Sigmoid colon (tissue), 7 donors: Measurements from ENCODE around the gene RUNX2. TPM values are rescaled to one million over a fixed set of nuclear protein-coding genes. Genes with fewer than 3 reads are reported as not detected.

ENCODE experiments used
- DNase-seq: peaks from one replicate; pipeline ENCODE4 v3.0.0-alpha.2; 2019
- H3K27ac ChIP-seq, 4 donors: fragments of 200-600 bp; sonication (generic); one replicate each; pipeline ENCODE4 v1.5.1; 2016 to 2019; ENCODE audit warnings: mild to moderate bottlenecking in 1 of 4
- H3K27me3 ChIP-seq, 3 donors: fragments of 200-600 bp; sonication (generic); one replicate each; pipeline ENCODE4 v1.5.1; 2019; ENCODE audit warnings: mild to moderate bottlenecking in 1 of 3
- H3K36me3 ChIP-seq, 4 donors: fragments of 200-600 bp; sonication (generic); one replicate each; pipeline ENCODE4 v1.5.1; 2016 to 2019
- H3K4me1 ChIP-seq, 4 donors: fragments of 200-600 bp; sonication (generic); one replicate each; pipeline ENCODE4 v1.5.1; 2017 to 2019
- H3K4me3 ChIP-seq, 4 donors: fragments of 200-600 bp; sonication (generic); one replicate each; pipeline ENCODE4 v1.5.1; 2017 to 2019; ENCODE audit warnings: mild to moderate bottlenecking in 2 of 4, moderate library complexity in 1 of 4
- H3K9me3 ChIP-seq, 4 donors: fragments of 200-600 bp in 3 of 4; sonication (generic) in 3 of 4; one replicate each; pipeline versions ENCODE4 v1.5.1 to v1.6.1; 2013 to 2019
- CTCF ChIP-seq, 4 experiments: fragments of 450-650 bp in 3 of 4; fragments of 200-600 bp in 1 of 4; IDR thresholded peaks; one replicate each; pipeline ENCODE4 v1.5.1; 2016 to 2019; ENCODE audit warnings: antibody characterized with exemption in 4 of 4, mild to moderate bottlenecking in 3 of 4, moderate library complexity in 2 of 4
- EP300 ChIP-seq, 4 donors: sonication (generic); formaldehyde crosslinking; IDR thresholded peaks; one replicate each; pipeline ENCODE4 v1.6.1; 2017; ENCODE audit warnings: antibody characterized with exemption in 4 of 4
- POLR2A ChIP-seq, 2 donors: fragments of 450-650 bp; IDR thresholded peaks; one replicate each; pipeline ENCODE4 v1.6.1; 2016; ENCODE audit warnings: antibody characterized with exemption in 2 of 2, mild to moderate bottlenecking in 2 of 2, moderate library complexity in 2 of 2
- POLR2AphosphoS5 ChIP-seq, 4 donors: sonication (generic); formaldehyde crosslinking; IDR thresholded peaks; one replicate each; pipeline ENCODE4 v1.6.1; 2017; ENCODE audit warnings: antibody characterized with exemption in 4 of 4
- WGBS, 2 donors: extraction: QIAGEN DNeasy Blood & Tissue Kit; methylation state at CpG; one replicate each; pipeline ENCODE4 v1.1.7; 2013; 5-methylcytosine and 5-hydroxymethylcytosine counted together
- intact Hi-C: fragments of 100-400 bp; cut with DNase I; formaldehyde crosslinking; loops from one replicate; pipeline ENCODE4 v1.15.1; 2023
- polyA plus RNA-seq, 3 donors: library from polyadenylated mRNA; stranded (reverse); fragments of 200-250 nt; gene quantifications; one replicate each; pipeline ENCODE4 v1.2.3, GENCODE V29; 2013
- total RNA-seq, 4 donors: library from RNA; depleted of rRNA; stranded (reverse); fragments of >200 nt; gene quantifications; one replicate each; pipeline ENCODE4 v1.1.0, GENCODE V29; 2016
- donor health status: healthy with polysubstance abuse.
- donor health status: Bipolar disorder and iron deficiency.
- donor health status: healthy.

The RUNX2 gene
- total and polyA plus RNA-seq, 7 donors: 0.92 to 4.7 (median 2.9) TPM

GRCh38 chr6:45586216-45587171, 258.4 kb downstream of the RUNX2 start:
- intact Hi-C loops: no loop called here
- Histone ChIP-seq H3K9me3 (peaks cover 0 to 2% (median 0%) of the 10 kb centered on the region in 4 donors), H3K36me3 (no peaks in the 10 kb centered on the region), H3K27ac (no peak overlapping the region), H3K4me3 (no peak overlapping the region), H3K27me3 (no peaks in the 10 kb centered on the region), H3K4me1 (peaks cover 0 to 29% (median 23%) of the 10 kb centered on the region in 4 donors)
- 50 to 64% methylated on average over 13 of the region's 13 CpGs for WGBS, 2 donors
- DNase-seq: no peak
- TF ChIP-seq POLR2AphosphoS5 (IDR thresholded peaks at IDR 0.05) (no peak), POLR2A (IDR thresholded peaks at IDR 0.05) (no peak), EP300 (IDR thresholded peaks at IDR 0.05) (no peak), CTCF (IDR thresholded peaks at IDR 0.05) (no peak)

GRCh38 chr6:45587229-45588060, 259.3 kb downstream of the RUNX2 start:
- TF ChIP-seq EP300 (IDR thresholded peaks at IDR 0.05): no peak
- no peak for TF ChIP-seq POLR2AphosphoS5 (IDR thresholded peaks at IDR 0.05)
- TF ChIP-seq CTCF (IDR thresholded peaks at IDR 0.05): no peak
- no peak for TF ChIP-seq POLR2A (IDR thresholded peaks at IDR 0.05)
- Histone ChIP-seq H3K36me3 (no peaks in the 10 kb centered on the region), H3K9me3 (no peaks in the 10 kb centered on the region), H3K27me3 (no peaks in the 10 kb centered on the region), H3K27ac (no peak overlapping the region), H3K4me1 (peaks cover 0 to 34% (median 26%) of the 10 kb centered on the region in 4 donors), H3K4me3 (no peak overlapping the region)
- no peak for DNase-seq
- WGBS, 2 donors: 75 to 90% methylated on average over 5 of the region's 5 CpGs
- intact Hi-C loops: no loop called here

GRCh38 chr6:45589367-45589766, 261.2 kb downstream of the RUNX2 start:
- no peak for DNase-seq
- intact Hi-C loops: no loop called here
- Histone ChIP-seq H3K4me1 (peaks cover 0 to 34% (median 26%) of the 10 kb centered on the region in 4 donors), H3K36me3 (no peaks in the 10 kb centered on the region), H3K27me3 (no peaks in the 10 kb centered on the region), H3K9me3 (no peaks in the 10 kb centered on the region), H3K4me3 (no peak overlapping the region), H3K27ac (peak overlapping the region in 2 of 4 donors; percentile 81 to 85)
- 88 to 92% methylated on average over 3 of the region's 3 CpGs for WGBS, 2 donors
- TF ChIP-seq POLR2AphosphoS5 (IDR thresholded peaks at IDR 0.05) (no peak), CTCF (IDR thresholded peaks at IDR 0.05) (no peak), EP300 (IDR thresholded peaks at IDR 0.05) (no peak), POLR2A (IDR thresholded peaks at IDR 0.05) (no peak)

- H3K9me3 ChIP-seq: no peaks in the 10 kb centered on the region
- WGBS, 2 donors: 52 to 58% methylated on average over 4 of the region's 4 CpGs
- no peak overlapping the region for H3K4me3 ChIP-seq
- peaks cover 0 to 40% (median 32%) of the 10 kb centered on the region in 4 donors for H3K4me1 ChIP-seq
- peak overlapping the region; percentile 21 to 85 (median 78) for H3K27ac ChIP-seq
- no peaks in the 10 kb centered on the region for H3K36me3 ChIP-seq
- no peak for DNase-seq
- no peaks in the 10 kb centered on the region for H3K27me3 ChIP-seq
- TF ChIP-seq CTCF (IDR thresholded peaks at IDR 0.05) (no peak), EP300 (IDR thresholded peaks at IDR 0.05) (peak; percentile 52 to 87 (median 72)), POLR2AphosphoS5 (IDR thresholded peaks at IDR 0.05) (peak; percentile 87 to 91 (median 88)), POLR2A (IDR thresholded peaks at IDR 0.05) (no peak)
- intact Hi-C loops: loop anchor here (5.0 kb wide), 5 partner anchors 67 to 213 kb away; partner anchors contain the start of gene SUPT3H
Measured at GRCh38 chr6:45590226-45590625, 262.1 kb downstream of the RUNX2 start.
